Activated T-helper 1 cell treated with Interleukin-2 at 50 U/mL for 16 hours (primary cell): ENCODE results near the gene PIP4K2B.
"Not testable (repeated sequence)": the region's sequence is repeated elsewhere in the genome, so short reads cannot be mapped to it uniquely, and the experiment has no call there.

Experiments used
- DNase-seq: peaks from one replicate; pipeline ENCODE4 v3.0.0-alpha.2; 2020; ENCODE audit warnings: low read depth

Gene PIP4K2B

DNA sequence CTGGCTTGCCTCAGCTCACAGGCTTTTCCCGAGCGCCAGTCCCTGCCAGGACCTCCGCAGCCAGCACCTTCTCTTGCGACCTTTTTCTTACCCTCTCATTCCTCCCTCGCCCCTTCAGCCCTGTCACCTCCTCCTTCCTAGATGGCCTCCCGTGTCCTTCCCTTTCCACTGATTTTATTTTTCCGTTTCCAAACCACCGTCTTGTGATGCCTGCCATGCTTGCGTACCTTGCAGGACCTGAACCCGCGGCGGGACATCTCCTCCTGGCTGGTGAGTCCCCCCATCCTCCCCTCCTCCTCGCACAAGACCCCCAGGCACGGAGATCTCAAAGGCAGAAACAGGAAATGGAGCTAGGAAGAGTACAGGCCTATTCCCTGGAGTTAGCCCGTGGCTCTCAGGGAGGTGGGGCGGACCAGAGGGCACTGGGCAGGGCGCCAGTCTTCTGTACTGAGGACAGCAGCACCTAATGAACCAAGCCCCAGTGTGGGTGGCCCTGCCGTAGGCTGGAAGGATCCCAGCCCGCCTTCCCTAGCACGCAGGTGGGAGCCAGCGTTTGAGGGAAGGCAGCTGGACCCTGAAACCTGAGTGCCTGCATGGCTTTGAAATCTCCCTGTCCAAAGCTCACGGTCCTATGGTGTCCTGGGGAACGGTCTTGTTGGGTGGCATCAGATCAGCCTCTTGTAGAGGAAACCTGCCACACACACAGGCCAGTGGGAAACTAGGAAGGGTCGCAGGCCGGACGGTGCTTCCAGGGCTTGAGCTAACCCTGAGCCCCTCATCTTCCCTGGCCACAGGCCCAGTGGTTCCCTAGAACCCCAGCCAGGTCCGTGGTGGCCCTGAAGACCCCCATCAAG lies 68.6 kb downstream of the PIP4K2B start:
- no peak for DNase-seq

DNA sequence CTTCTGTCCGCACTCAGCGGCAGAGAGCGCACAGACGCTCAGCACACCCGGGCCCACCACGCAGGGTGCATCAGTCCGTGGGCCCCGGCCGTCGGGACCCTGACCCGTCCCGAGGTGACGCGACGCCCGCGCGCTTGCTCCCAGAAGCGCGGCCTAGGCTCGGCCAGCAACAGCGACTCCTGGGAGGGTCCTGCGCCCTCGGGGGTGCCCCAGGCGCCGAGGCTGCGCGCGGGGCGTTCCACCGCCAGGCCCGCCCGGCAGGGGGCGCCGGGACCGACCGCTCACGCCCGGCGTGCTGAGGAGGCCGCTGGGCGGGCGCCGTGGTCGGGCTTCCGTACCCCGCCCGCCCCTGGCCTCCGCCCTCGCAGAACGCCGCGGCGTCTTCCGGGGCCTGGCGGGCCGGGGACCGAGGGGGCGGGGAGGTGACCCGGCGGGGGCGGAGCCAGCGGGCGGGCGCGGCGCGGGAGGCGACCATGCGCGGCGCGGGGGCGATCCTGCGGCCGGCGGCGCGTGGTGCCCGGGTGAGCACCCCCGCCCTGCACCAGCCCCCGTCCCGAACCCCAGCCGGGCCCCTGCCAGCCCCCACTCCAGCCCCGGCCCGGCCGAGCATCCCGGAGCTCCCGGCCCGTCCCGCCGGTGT lies 69.3 kb downstream of the PIP4K2B start, which contains the start of gene CISD3:
CISD3 (plus strand) TSS at position 456 of the 640 bp plus-strand sequence; CDS start at position 474, 18 bp downstream.
- DNase-seq = peak; percentile 85

DNA sequence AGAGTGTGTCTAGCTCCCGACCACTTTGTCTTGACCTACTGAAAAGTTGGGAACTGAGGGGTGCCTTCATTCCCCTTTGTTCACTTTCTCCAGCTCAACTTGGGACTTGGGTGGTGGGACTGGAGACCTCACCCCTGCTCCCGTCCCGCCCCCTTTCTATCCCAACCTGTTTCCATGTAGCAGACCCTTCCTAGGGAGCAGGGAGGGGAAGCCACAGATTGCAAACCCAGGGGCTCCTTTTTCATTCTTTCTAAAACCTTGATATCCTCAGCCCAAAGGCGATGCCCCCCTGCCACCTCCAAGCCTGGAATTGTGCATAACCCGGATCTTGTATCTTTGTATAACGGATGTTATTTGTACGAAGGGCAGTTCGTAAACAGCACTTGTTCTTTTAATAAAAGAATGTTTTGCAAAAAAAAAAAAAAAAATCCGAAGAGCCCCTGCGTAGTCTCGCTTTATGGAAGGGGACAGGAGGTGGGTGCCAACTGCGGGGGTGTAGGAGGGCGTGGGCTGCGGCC lies 69.9 kb downstream of the PIP4K2B start:
- DNase-seq = no peak

DNA sequence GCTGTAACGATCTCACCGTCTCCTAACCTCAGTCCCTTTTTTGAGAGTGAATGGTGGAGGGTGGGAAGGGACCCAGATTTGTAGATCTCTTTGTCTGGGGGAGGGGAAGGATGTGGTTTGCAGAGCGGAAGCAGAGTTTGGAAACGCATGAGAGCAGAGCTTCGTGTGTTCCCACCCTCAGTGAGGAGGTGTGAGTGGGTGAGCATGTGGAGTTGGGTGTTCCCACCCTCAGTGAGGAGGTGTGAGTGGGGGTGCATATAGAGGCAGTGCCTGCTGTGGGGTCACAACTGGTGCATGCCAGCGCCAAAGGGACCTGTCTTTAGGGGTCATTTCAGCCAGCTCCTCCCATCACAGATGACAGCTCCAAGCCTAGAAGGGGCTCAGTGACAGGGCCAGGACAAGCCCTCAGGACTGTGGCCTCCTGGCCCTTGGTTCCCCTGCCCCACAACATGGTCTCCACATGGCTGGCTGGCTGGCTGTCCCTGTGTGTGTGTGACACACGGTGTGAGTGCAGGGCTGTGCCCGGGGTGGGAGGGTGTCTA lies 71.0 kb downstream of the PIP4K2B start:
- peak; percentile 59 for DNase-seq

DNA sequence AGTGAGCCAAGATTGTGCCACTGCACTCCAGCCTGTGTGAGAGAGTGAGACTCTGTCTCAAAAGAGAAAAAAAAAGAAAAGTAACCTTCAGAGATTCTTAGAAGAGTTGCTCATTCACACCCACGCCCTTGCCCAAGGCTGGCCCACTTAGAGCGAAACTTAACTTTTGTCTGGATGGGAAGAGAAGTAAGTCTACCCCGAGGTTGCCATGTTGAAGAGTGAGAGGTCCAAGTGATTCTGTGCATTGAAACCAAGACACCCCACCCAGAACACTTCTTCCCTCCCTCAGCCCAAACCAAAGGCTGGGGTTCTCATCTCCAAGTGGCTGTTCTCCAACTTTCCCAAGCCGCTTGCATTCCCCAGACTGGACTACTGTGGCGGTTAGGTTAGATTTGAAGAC lies 71.6 kb downstream of the PIP4K2B start:
- no peak for DNase-seq

DNA sequence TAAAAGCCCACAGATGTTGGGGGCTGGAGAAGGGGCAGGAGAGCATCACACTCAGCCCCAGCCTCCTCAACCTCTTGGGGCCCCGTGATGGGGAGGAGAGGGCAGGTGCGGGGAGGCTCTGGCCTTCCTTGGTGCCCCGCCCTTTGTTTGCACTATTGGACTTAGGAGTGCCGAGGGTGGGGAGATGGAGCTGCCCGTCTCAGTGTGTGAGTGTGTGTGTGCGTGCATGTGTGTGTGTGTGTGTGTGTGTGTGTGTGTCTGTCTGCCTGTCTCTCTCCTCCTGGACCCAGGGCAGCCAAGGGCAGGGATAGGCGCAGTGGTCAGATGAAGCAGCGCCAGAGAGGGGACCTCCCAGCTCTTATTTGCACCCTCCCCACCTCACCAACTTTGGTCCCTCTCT lies 73.2 kb downstream of the PIP4K2B start:
- not testable (repeated sequence) for DNase-seq

DNA sequence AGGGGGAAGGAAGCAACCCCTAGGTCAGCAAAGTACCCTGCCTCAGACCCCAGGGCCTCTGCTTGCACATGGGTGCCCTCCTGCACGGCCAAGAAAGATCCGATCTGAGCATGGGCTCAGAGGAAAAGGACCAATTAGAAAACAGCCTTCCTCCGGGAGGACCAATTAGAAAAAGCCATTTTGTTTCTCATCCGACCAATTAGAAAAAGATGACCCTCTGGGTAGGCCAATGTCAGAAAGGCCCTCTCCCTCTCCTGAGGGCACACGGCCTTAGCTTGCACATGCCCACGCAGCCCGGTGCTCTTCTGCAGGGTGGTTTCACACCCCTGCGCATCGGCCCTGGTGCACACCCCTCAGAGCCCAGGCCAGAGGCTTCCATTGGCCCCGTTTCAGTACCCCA lies 74.3 kb downstream of the PIP4K2B start:
- DNase-seq = no peak

DNA sequence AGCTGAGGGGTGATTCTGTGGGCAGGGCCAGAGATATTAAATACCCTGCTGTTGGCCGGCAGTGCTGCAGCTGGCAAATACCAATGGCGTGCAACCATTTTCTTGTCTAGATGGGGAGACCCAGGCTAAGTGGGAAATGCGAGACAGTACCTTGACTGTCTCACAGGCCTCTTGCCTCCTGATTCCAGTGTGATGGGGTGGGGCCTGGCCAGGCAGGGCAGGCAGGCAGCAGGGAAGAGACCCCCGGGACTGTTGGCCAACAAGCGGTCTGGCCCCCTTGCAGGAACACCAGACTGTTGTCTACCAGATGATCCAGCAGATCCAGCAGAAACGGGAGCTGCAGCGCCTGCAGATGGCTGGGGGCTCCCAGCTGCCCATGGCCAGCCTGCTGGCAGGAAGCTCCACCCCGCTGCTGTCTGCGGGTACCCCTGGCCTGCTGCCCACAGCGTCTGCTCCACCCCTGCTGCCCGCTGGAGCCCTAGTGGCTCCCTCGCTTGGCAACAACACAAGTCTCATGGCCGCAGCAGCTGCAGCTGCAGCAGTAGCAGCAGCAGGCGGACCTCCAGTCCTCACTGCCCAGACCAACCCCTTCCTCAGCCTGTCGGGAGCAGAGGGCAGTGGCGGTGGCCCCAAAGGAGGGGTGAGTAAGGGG lies 74.9 kb downstream of the PIP4K2B start:
- DNase-seq = no peak

DNA sequence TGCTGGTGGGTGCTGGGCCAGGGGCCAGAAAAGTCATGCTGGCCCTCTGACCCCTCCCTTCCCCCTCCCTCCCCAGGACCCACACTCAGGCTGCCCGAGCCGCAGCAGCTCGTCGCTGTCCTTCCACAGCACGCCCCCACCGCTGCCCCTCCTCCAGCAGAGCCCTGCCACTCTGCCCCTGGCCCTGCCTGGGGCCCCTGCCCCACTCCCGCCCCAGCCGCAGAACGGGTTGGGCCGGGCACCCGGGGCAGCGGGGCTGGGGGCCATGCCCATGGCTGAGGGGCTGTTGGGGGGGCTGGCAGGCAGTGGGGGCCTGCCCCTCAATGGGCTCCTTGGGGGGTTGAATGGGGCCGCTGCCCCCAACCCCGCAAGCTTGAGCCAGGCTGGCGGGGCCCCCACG lies 77.6 kb downstream of the PIP4K2B start:
- no peak for DNase-seq

DNA sequence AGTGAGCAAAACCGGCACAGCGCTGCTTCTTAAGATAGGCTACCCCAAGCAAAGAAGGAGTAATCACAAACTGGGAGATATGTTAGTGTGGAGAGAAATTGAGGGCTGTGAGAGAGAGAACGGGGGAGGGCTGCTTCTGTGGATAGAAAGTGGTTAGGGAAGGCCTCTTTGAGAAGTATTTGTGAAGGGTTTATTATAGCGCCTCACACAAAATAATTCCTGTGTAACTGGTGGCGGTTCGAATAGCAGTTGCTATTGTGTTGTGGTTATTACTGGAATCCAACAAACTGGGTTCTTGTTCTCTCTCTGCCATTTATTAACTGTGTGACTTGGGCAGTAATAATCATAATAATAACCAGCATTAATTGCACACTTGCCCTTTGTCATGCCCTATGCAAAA lies 78.4 kb downstream of the PIP4K2B start:
- no peak for DNase-seq

DNA sequence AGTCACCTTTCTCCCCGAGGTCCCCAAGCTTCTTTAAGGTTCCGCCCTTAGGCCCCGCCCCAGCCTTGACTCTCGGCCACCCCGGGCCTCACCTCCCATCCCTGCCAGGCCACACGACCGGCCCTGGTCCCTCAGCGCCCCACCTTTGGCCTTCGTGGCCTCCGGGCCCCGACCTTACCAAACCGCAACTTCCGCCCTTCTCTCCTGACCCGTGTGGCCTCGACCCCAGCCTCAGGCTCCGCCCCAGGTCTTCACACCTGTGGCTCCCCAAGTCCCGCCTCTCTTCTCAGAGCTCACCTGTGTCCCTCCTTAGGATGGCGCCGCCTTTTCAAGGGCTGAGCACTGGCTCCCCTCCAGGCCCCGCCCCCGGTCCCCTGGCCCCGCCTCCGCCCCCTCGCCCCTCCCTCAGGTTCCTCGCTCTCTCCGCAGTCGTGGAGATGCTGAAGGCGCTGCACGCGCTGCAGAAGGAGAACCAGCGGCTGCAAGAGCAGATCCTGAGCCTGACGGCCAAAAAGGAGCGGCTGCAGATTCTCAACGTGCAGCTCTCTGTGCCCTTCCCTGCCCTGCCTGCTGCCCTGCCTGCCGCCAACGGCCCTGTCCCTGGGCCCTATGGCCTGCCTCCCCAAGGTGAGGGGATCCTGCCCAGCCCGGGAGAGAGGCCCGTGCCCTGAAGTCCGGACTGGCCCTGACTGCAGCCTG lies 79.3 kb downstream of the PIP4K2B start:
- no peak for DNase-seq

DNA sequence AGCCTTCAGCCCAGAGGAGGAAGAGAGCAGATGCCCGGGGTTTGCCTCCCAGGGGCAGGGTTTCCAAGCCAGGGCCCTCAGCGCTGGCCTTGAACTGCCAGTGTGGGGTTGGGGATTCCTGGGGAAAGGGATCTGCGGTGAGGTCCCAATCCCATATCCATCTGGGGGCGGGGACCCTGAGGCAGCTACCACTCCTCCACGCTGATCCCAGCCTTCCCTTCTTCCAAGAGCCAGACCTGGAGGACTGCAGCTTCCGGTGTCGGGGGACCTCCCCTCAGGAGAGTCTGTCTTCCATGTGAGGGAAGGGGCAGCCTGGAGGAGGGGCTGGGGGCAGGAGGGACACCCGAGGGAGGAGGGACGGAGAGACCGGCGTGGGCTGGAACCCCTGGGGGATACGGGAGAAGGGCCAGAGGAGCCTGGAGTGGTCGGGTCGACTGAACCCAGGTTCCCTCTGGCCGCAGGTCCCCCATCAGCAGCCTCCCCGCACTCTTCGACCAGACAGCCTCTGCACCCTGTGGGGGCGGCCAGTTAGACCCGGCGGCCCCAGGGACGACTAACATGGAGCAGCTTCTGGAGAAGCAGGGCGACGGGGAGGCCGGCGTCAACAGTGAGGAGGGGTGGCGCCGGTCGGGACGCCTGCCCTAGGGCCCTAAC lies 79.9 kb downstream of the PIP4K2B start:
- DNase-seq = no peak

DNA sequence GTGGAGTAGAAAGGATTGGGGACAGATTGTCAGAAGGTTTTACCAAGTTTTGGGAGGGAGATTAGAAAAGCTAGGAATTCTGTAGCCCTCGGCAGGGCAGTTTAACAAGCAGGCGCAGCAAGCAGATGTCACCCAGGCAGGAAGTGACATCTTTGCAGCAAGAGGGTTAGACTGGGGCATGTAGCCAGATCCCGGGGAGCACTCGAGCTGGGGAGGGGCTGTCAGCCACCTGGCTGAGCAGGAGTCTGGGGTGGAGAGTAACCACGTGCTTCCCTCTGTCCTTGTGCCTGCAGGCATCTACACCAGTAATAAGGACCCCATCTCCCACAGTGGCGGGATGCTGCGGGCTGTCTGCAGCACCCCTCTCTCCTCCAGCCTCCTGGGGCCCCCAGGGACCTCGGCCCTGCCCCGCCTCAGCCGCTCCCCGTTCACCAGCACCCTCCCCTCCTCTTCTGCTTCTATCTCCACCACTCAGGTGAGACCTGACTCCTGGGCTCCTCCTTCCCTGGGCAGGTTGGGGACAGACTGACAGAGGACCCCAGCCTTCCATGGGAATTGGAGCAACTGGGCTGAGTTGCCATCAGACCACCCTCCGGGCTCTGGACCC lies 82.1 kb downstream of the PIP4K2B start:
- no peak for DNase-seq

DNA sequence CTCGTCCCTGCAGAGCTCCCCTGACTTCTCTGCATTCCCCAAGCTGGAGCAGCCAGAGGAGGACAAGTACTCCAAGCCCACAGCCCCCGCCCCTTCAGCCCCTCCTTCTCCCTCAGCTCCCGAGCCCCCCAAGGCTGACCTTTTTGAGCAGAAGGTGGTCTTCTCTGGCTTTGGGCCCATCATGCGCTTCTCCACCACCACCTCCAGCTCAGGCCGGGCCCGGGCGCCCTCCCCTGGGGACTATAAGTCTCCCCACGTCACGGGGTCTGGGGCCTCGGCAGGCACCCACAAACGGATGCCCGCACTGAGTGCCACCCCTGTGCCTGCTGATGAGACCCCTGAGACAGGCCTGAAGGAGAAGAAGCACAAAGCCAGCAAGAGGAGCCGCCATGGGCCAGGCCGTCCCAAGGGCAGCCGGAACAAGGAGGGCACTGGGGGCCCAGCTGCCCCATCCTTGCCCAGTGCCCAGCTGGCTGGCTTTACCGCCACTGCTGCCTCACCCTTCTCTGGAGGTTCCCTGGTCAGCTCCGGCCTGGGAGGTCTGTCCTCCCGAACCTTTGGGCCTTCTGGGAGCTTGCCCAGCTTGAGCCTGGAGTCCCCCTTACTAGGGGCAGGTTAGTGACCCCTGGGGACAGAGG lies 82.9 kb downstream of the PIP4K2B start:
- no peak for DNase-seq
